ENCODE results near the gene DPF1. TPM values are rescaled to one million over a fixed set of nuclear protein-coding genes. Genes with fewer than 3 reads are reported as not detected.

The DPF1 gene
- total RNA-seq, 8 experiments from 2014 or later, result 1.3 to 60.4 (median 25.9) TPM

DNA sequence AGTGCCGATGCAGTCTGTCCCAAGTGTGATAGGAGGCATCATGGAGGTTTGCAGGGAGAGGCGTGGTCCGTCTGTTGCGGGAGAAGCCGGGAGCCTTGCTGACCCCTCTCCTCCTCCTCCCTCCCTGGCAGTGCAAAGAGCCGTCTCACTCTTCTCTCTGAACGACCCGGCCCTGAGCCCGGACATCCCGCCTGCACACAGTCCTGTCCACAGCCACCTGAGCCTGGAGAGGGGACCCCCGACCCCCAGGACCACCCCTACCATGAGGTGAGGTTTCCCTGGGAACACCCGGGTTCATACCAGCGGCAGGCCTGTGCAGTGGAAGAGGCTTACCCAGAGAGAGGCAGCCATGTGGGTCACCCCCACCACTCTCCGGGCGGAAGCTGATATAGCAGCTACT, 22.3 kb downstream of the DPF1 start:
- 0 to 96% (median 90%) methylated on average over 1 to 6 of the region's 15 CpGs; no CpG with 5 or more reads in 5 of the 10 experiments for WGBS, 10 experiments
- Histone ChIP-seq H3K4me3 (no peak overlapping the region), H3K4me1 (replicated peaks in 1 of 2) (no peaks in the 10 kb centered on the region), H3K27ac (no peak overlapping the region)
- ATAC-seq (replicated peaks in 6 of 8), result no peak
- in situ Hi-C loops (cut with MboI; ENCODE audit: low pct_unique_long_range_greater_than_20kb in 2 of 9, low sequenced_read_pairs in 9 of 9, unreplicated experiment in 9 of 9), result loop anchor here in 1 of 9 experiments (25.0 kb wide), 1 partner anchor 289 kb away; the partner anchor contains the start of genes SIPA1L3 and WDR87

- no peak for ATAC-seq (replicated peaks in 6 of 8)
- WGBS, 10 experiments, result 72 to 100% (median 98%) methylated on average over 1 to 4 of the region's 11 CpGs; no CpG with 5 or more reads in 2 of the 10 experiments
- no peak overlapping the region for H3K27ac ChIP-seq
- no peak overlapping the region for H3K4me3 ChIP-seq
- no peaks in the 10 kb centered on the region for H3K4me1 ChIP-seq (replicated peaks in 1 of 2)
- in situ Hi-C loops (cut with MboI; ENCODE audit: low pct_unique_long_range_greater_than_20kb in 2 of 9, low sequenced_read_pairs in 9 of 9, unreplicated experiment in 9 of 9), result no loop called here
Measured at GRCh38 chr19:38199340-38199739, 24.7 kb downstream of the DPF1 start.

DNA sequence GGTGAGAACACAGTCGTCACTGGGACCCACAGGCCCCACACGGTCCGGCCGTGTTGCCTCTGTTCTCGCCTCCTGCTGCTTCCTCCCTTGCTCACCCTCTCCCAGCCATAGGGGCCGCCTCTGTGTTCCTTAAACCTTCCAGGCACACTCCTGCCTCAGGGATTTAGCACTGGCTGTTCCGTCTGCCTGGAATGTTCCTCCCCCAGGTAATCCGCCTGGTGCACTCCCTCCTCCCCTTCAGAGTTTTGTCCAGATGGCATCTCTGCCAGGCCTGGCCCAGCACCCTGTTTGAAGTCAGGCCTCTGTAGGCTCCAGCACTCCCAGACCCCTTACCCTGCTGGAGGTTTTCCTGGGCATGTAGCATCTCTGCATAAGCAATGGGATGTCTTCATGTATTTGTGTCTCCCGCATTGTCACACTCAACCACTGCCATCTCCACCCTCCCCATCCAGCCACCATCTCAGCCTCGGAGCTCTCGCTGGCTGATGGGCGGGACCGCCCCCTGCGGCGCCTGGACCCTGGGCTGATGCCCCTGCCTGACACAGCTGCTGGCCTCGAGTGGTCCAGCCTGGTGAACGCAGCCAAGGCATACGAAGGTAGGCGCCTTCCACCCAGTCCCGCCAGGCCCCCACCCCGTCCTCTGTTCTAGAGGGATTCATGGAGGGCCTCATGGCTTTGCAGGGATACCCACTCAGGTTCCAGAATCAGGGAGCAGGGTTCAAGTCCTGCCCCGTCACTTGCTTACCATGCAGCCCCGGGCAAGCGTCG, 25.9 kb downstream of the DPF1 start:
- peak in 1 of 8 experiments; percentile 11 for ATAC-seq (replicated peaks in 6 of 8)
- 80 to 100% (median 93%) methylated on average over 1 to 5 of the region's 25 CpGs; no CpG with 5 or more reads in 4 of the 10 experiments for WGBS, 10 experiments

GRCh38 chr19:38196948-38197656, 26.9 kb downstream of the DPF1 start:
- H3K4me1 ChIP-seq (replicated peaks in 1 of 2), result no peaks in the 10 kb centered on the region
- no peak overlapping the region for H3K4me3 ChIP-seq
- in situ Hi-C loops (cut with MboI; ENCODE audit: low pct_unique_long_range_greater_than_20kb in 2 of 9, low sequenced_read_pairs in 9 of 9, unreplicated experiment in 9 of 9), result no loop called here
- WGBS, 10 experiments, result 93 to 100% (median 98%) methylated on average over 1 to 7 of the region's 23 CpGs; no CpG with 5 or more reads in 3 of the 10 experiments
- no peak overlapping the region for H3K27ac ChIP-seq
- no peak for ATAC-seq (replicated peaks in 6 of 8)

More for the DNA sequence above, 25.9 kb downstream of the DPF1 start:
- H3K27ac ChIP-seq, result no peak overlapping the region
- no peak overlapping the region for H3K4me3 ChIP-seq
- in situ Hi-C loops (cut with MboI; ENCODE audit: low pct_unique_long_range_greater_than_20kb in 2 of 9, low sequenced_read_pairs in 9 of 9, unreplicated experiment in 9 of 9), result no loop called here
- H3K4me1 ChIP-seq (replicated peaks in 1 of 2), result no peaks in the 10 kb centered on the region

- Histone ChIP-seq H3K4me1 (replicated peaks in 1 of 2) (no peaks in the 10 kb centered on the region), H3K4me3 (no peak overlapping the region), H3K27ac (no peak overlapping the region)
- in situ Hi-C loops (cut with MboI; ENCODE audit: low pct_unique_long_range_greater_than_20kb in 2 of 9, low sequenced_read_pairs in 9 of 9, unreplicated experiment in 9 of 9), result no loop called here
- WGBS, 10 experiments, result 40 to 100% (median 77%) methylated on average over 1 to 6 of the region's 13 CpGs; no CpG with 5 or more reads in 2 of the 10 experiments
- no peak for ATAC-seq (replicated peaks in 6 of 8)
Measured at GRCh38 chr19:38196245-38196837, 27.7 kb downstream of the DPF1 start.

GRCh38 chr19:38195237-38195636, 28.8 kb downstream of the DPF1 start:
- H3K4me1 ChIP-seq (replicated peaks in 1 of 2), result no peaks in the 10 kb centered on the region
- no peak for ATAC-seq (replicated peaks in 6 of 8)
- H3K4me3 ChIP-seq, result no peak overlapping the region
- in situ Hi-C loops (cut with MboI; ENCODE audit: low pct_unique_long_range_greater_than_20kb in 2 of 9, low sequenced_read_pairs in 9 of 9, unreplicated experiment in 9 of 9), result no loop called here
- H3K27ac ChIP-seq, result no peak overlapping the region
- WGBS, 10 experiments, result 68 to 100% (median 90%) methylated on average over 1 to 4 of the region's 10 CpGs; no CpG with 5 or more reads in 5 of the 10 experiments

DNA sequence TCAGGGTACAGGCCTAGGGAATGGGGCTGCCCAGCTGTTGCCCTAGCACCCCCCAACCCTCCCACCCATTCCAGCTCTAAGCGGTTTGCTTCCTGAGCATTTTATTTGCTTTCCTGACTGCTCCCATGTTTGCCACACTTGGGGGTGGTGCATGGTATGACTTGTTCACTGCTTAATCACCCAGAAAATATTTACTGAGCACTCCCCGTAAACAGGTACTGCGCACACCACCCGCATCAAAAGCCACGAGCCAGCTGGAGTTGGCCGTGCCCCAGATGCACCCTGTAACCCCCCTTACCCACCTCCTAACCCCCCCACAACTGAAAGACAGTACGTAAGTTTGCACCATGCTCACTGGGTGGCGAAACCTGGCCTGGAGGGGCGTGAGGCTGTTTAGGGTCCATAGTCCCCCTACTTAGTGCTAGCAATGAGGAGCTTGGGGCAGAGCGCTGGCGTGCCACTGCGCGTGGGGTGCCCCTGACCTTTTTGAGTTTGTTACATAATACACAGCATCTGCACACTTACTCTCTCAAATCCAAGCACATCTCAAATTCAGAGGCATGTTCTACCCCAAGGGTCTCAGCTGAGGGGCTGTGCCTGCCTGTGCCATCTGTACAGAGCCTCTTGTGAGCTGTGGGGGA, 29.8 kb downstream of the DPF1 start:
- 84 to 100% (median 89%) methylated on average over 3 to 7 of the region's 13 CpGs; no CpG with 5 or more reads in 7 of the 10 experiments for WGBS, 10 experiments
- no peak overlapping the region for H3K27ac ChIP-seq
- no peak for ATAC-seq (replicated peaks in 6 of 8)

GRCh38 chr19:38193445-38193844, 30.6 kb downstream of the DPF1 start:
- no peak overlapping the region for H3K27ac ChIP-seq
- ATAC-seq (replicated peaks in 6 of 8), result no peak
- H3K4me3 ChIP-seq, result no peak overlapping the region
- 100% methylated on average over 1 of the region's 29 CpGs; no CpG with 5 or more reads in 9 of the 10 experiments for WGBS, 10 experiments
- H3K4me1 ChIP-seq (replicated peaks in 1 of 2), result no peaks in the 10 kb centered on the region
- in situ Hi-C loops (cut with MboI; ENCODE audit: low pct_unique_long_range_greater_than_20kb in 2 of 9, low sequenced_read_pairs in 9 of 9, unreplicated experiment in 9 of 9), result no loop called here

More for the DNA sequence above, 29.8 kb downstream of the DPF1 start:
- Histone ChIP-seq H3K4me1 (replicated peaks in 1 of 2) (no peaks in the 10 kb centered on the region), H3K4me3 (no peak overlapping the region)
- in situ Hi-C loops (cut with MboI; ENCODE audit: low pct_unique_long_range_greater_than_20kb in 2 of 9, low sequenced_read_pairs in 9 of 9, unreplicated experiment in 9 of 9), result no loop called here

- Histone ChIP-seq H3K4me3 (no peak overlapping the region), H3K4me1 (replicated peaks in 1 of 2) (no peaks in the 10 kb centered on the region), H3K27ac (no peak overlapping the region)
- 76 to 100% (median 91%) methylated on average over 3 to 6 of the region's 13 CpGs; no CpG with 5 or more reads in 6 of the 10 experiments for WGBS, 10 experiments
- in situ Hi-C loops (cut with MboI; ENCODE audit: low pct_unique_long_range_greater_than_20kb in 2 of 9, low sequenced_read_pairs in 9 of 9, unreplicated experiment in 9 of 9), result no loop called here
- no peak for ATAC-seq (replicated peaks in 6 of 8)
Measured at GRCh38 chr19:38191747-38192146, 32.3 kb downstream of the DPF1 start.

- Histone ChIP-seq H3K4me1 (replicated peaks in 1 of 2) (no peaks in the 10 kb centered on the region), H3K4me3 (no peak overlapping the region), H3K27ac (no peak overlapping the region)
- WGBS, 10 experiments, result 75 to 100% (median 94%) methylated on average over 1 to 6 of the region's 6 CpGs; no CpG with 5 or more reads in 2 of the 10 experiments
- in situ Hi-C loops (cut with MboI; ENCODE audit: low pct_unique_long_range_greater_than_20kb in 2 of 9, low sequenced_read_pairs in 9 of 9, unreplicated experiment in 9 of 9), result no loop called here
- no peak for ATAC-seq (replicated peaks in 6 of 8)
Measured at GRCh38 chr19:38190793-38191192, 33.2 kb downstream of the DPF1 start.

DNA sequence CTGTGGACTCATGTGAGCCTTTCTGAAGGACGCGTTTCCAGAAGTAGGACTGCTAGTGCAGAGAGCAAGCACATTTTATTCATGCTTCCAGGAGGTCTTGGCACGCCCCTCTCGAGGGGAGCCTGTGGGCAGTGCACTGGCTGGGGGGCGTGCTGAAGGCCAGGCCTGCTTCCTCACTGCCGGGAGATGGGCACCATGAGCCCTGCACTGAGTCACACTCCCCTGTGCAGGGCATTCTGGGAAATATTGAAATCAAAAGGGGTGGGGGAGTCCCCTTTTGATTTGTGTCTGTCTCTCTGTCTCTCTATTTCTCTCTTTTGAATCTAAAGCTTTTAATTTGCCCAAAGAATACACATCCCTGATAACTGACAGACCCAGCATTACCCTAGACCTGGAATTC, 34.0 kb downstream of the DPF1 start:
- ATAC-seq (replicated peaks in 6 of 8), result peak in 5 of 8 experiments; percentile 60 to 97 (median 63)
- 20 to 100% (median 80%) methylated on average over 1 to 3 of the region's 6 CpGs; no CpG with 5 or more reads in 3 of the 10 experiments for WGBS, 10 experiments
- no peak overlapping the region for H3K27ac ChIP-seq

GRCh38 chr19:38185562-38185961, 38.5 kb downstream of the DPF1 start:
- no peak for ATAC-seq (replicated peaks in 6 of 8)
- in situ Hi-C loops (cut with MboI; ENCODE audit: low pct_unique_long_range_greater_than_20kb in 2 of 9, low sequenced_read_pairs in 9 of 9, unreplicated experiment in 9 of 9), result no loop called here
- 100% methylated on average over 1 of the region's 10 CpGs; no CpG with 5 or more reads in 8 of the 10 experiments for WGBS, 10 experiments
- H3K27ac ChIP-seq, result no peak overlapping the region
- H3K4me3 ChIP-seq, result no peak overlapping the region
- peaks cover 15 to 16% of the 10 kb centered on the region in 2 donors for H3K4me1 ChIP-seq (replicated peaks in 1 of 2)

More for the DNA sequence above, 34.0 kb downstream of the DPF1 start:
- no peak overlapping the region for H3K4me3 ChIP-seq
- H3K4me1 ChIP-seq (replicated peaks in 1 of 2), result no peaks in the 10 kb centered on the region
- in situ Hi-C loops (cut with MboI; ENCODE audit: low pct_unique_long_range_greater_than_20kb in 2 of 9, low sequenced_read_pairs in 9 of 9, unreplicated experiment in 9 of 9), result no loop called here
